ENCODE measurements around the gene CFAP74.

Gene CFAP74

DNA sequence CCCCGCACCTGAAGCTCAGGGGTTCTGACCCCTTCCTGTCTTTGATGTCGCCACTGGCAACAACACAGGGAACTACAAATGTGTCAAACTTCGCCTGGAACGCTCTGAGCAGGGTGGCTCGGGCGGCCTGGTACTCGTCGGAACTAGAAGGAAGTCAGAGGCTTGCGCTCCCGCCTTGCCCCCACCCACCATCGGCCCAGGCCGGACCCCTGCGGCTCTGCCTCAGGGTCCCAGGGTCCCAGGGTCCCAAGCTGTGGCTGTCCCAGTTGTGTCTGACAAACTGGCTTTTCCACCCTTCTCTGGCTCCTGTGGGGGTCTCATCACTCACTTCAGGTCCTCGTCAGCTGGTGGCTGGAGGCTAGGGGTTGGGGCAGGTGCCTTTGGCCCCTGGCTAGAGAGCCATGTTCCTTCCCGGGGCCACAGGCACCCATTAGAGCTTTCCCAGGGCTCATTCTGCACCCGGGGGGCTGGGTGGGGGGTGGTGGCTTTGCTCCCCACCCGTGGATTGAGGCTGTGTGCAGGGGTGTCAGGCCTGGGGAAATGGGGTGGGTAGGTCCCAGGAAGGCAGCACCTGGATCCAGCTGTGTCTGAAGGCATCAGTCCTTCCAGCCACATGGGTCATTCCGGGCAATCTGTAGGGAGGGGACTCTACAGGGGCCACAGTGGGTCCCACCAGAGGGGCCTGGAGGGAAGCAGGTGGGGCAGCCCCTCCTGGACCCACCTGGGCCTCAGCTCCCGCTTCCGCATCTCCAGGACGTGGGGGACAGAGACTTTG, 76.5 kb downstream of the CFAP74 start:
- no peak for FAIRE-seq

DNA sequence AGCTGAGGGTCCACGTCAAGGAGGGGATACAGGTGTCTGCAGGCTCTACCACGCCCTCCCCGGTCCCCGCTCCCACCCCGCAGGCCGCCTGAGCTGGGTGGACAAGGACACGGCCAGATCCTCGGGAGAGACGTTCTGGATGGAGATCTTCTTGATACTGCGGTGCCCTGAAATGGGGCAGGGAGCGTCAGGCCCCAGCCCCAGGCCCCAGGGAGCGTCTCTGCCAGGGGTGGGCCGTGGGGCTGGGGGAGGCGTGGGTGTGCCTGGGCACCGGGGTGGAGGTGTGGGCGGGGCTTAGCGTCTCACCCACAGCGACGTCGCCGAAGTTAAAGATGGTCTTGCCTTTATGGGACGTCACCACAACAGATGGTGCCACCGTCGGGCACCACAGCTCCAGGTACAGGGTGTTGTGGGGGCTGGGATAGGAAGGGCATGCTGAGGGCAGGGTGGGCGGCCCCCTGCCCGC, 77.2 kb downstream of the CFAP74 start:
- FAIRE-seq: no peak

DNA sequence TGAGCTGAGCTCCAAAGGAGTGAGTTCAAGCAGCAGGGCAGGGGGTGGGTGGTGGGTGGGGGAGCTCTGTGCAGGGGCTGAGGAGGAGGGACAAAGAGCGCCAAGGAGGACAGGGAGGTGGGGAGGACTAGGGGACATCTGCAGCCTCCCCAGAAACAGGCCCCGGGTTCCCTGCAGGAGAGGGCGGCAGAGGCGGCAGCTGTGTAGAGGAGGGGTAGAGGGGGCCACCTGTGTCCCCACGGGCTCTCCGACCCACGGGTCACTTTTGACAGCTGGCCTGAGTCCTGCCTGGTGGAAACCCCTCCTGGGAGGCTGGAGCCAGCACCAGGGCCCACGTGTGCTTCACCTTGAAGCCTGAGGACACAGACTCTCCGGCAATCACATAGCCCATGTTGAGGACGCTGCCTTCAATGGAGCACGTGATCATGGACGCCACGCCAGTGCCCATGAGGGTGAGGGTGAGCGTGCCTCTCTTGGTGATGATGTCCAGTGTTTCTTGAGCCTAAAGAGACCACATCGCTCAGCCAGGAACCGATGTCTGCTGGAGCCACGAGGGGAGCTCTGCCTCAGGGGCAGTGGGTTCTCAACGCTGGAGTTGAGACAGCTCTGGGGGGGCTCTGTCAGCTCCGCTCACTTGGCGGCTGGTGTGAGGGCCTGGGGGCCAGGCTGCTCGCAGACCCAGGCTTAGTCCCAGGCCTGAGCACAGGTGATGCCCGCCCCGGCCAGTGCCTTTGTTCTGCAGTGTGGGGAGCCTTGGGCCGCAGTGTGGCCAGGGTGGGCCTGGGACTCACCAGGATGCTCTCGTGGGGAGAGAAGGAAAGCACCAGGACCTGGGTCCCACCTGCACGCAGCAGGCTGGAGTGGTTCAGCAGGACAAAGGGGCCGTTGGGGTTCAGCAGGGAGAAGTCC, 77.9 kb downstream of the CFAP74 start:
- no peak for FAIRE-seq

GRCh38 chr1:1924849-1925248, 78.7 kb downstream of the CFAP74 start:
- no peak for FAIRE-seq

DNA sequence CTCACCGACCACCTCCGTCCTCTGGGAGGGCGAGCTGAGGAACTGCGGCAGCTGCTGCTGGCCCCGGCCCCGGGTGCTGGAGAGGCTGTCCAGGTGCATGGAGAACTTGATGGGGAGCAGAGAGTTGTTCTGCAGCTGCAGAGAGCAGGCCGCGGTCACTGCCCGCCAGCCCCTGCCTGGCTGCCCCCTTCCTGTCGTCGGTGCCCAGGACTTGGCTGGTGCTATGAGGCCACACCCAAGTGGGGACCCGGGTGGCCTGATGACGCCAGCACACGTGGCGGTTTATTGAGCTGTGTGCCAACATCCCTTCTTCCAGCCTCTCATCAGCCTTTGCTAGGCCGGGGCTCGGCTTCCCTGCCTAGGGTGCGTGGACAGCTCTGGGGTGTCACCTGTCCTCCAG, 79.2 kb downstream of the CFAP74 start:
- FAIRE-seq: no peak

GRCh38 chr1:1922956-1923833, 80.4 kb downstream of the CFAP74 start:
- FAIRE-seq: no peak

- no peak for FAIRE-seq
These were observed 81.0 kb downstream of the CFAP74 start for GRCh38 chr1:1922702-1922955.

GRCh38 chr1:1921901-1922701, 81.5 kb downstream of the CFAP74 start:
- FAIRE-seq: no peak

- FAIRE-seq: no peak
These were observed 82.1 kb downstream of the CFAP74 start for GRCh38 chr1:1921459-1921862.

- no peak for FAIRE-seq
These were observed 82.8 kb downstream of the CFAP74 start for GRCh38 chr1:1920608-1921458.

DNA sequence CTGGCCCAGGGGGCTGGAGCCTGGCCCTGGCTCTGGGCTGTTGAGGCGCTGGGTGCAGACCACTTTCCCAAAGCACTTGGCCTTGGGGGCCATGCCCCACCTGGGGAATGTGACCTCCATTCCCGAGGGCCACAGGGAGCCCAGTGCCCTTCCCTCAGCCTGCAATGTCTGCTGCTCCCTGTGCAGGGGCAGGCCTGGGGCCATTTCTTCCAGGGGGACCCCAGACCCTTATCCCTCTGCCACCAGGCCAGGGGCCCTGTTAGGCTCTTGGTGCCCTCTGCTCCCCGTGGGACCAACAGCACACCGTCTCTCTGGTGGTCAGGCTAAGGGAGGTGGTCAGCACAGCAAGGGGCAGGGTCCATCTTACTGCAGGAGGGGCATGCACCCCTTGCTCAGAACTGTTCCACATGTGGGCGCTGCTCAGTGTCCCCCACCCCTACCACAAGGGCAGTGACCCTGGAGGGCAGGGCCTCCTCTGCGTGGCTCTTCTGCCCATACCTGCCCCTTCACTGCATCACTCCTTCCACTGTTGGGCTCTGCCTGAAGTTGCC, 83.5 kb downstream of the CFAP74 start:
- no peak for FAIRE-seq

DNA sequence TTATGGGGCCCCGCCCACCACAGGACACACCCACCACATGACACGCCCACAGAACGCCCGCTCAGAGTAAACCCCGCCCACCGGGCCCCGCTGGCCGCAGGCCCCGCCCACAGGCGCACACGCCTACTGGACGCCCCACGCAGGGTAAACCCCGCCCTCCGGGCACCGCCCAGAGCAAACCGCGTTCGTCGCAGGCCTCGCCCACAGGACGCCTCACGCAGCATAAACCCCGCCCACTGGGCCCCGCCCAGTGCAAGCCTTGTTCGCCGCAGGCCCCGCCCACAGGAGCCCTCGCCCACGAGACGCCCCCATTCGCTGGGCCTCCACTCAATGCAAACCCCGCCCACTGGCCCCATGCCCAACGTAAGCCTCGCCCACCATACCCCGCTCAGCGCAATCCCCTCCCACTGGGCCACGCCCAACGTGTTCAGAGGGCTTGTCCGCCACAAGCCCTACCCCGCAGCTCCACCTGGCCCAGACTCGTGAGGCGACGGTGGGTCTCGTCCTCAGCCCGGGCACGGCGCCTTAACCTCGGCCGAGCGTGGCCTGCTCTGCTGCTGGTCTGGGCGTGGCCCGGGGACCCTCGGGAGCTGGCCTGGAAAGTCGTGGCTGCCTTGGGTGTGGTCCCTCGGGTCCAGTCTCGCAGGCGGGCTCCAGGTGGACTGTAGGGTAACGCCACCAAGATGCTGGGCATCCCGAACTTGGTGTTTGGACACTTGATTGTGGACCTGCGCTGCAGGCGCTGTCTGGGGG, 84.1 kb downstream of the CFAP74 start:
- FAIRE-seq: no peak

DNA sequence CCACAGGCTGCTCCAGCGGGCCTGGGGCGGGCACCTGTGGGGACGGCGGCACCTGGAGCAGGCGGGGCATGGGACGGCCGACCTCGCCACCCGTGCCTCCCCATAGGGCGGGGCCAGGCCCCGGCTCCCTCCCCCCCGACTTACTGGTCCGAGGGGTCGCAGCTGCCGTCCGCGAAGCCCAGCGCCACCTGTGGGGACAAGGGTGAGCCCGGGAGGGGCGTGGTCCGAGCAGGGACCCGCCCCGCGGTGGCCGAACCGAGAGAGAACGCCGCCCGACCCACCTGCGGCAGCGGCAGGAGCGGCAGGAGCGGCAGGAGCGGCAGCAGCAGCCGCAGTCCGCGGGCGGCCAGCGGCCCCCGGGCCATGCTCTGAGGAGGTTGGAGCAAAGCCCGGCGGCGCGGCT, 84.7 kb downstream of the CFAP74 start, which contains the start of gene TMEM52:
TMEM52 (minus strand) TSS at position 379 of the 403 bp plus-strand sequence; CDS start at position 365, 14 bp downstream.
- FAIRE-seq: no peak

DNA sequence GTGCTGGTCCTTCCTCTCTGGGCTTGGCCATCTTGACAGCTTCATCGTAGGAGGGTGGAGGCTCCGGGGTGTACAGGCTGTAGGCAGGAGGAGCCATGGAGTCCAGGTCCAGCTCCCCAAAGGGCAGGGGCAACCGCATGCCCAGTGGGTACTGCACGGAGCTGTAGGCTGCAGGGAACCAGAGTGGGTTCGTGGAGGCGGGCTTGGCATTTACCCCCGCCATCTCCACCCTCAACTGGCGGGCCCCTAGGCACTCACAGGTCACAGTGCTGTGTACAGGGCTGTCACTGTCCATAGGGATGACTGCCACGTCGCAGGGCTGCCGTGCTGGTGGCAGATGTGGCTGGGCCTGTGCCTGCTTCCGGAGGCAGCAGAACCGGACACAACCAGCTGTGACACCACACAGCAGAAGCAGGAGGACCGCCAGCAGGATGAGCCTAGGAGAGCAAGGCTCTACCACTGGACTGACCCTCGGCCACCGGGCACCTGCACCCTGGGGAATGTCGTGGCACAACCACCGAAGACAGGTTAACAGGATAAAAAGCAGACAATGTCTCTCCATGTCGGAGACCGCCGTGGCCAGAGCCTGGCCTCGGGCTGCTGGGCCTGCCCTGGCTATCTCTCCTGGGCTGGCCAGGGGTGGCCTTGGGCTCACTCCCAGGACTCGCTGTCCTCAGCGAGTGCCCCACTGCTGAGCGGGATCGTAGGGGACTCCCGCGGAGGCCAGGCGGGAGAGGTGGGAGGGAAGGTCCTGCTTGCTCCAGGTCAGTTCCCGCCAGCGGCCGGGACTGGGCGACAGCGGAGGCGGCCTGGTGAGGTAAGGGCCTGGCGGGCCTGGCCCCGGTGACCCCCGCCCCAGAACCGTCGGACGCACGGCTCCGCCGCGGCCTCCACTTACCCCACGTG, 85.3 kb downstream of the CFAP74 start:
- no peak for FAIRE-seq

GRCh38 chr1:1917304-1917976, 86.1 kb downstream of the CFAP74 start:
- no peak for FAIRE-seq

DNA sequence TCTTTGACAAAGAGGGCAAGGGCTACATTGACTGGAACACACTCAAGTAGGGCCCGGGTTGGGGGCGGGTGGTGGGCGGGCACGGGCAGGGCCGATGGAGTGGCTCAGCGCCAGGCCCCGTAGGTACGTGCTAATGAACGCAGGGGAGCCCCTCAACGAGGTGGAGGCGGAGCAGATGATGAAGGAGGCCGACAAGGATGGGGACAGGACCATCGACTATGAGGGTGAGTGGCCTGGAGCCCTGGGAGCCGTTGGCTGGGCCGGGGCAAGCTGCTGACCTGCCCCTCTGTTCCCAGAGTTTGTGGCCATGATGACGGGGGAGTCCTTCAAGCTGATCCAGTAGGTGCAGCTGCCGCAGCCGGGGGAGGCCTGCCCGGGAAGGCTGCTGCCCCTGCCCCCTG, 86.7 kb downstream of the CFAP74 start:
- no peak for FAIRE-seq

GRCh38 chr1:1915911-1916840, 87.4 kb downstream of the CFAP74 start:
- no peak for FAIRE-seq

Measured in colon (tissue), 2 donors.